SK-N-SH (cell line): ENCODE results near the gene NLRC5.

Experiments
- CHD2 ChIP-seq: fragments of 150-350 bp; IDR thresholded peaks from 2 replicates; pipeline ENCODE4 v1.6.1; 2018; ENCODE audit warnings: low read length; ENCODE audit not compliant: partially characterized antibody
- EZH2phosphoT487 ChIP-seq: fragments of 200-600 bp; sonication (generic); IDR thresholded peaks from 2 replicates; pipeline ENCODE4 v1.6.1; 2017; ENCODE audit warnings: low read depth, mixed run types, mild to moderate bottlenecking, antibody characterized with exemption, moderate library complexity, borderline replicate concordance
- FOXJ3 ChIP-seq: sonication (generic); formaldehyde crosslinking; IDR thresholded peaks from 2 replicates; pipeline ENCODE4 v1.5.1; 2020; ENCODE audit warnings: mild to moderate bottlenecking, missing genetic modification reagents
- JUND ChIP-seq: IDR thresholded peaks from 2 replicates; pipeline ENCODE4 v1.4.0; 2012
- NFIC ChIP-seq: IDR thresholded peaks from 2 replicates; pipeline ENCODE4 v1.4.0; 2012; ENCODE audit warnings: borderline replicate concordance
- NRF1 ChIP-seq: IDR thresholded peaks from 2 replicates; pipeline ENCODE4 v1.6.1; 2012; ENCODE audit warnings: low read depth, mild to moderate bottlenecking, low read length
- POLR2AphosphoS5 ChIP-seq: IDR thresholded peaks from 2 replicates; pipeline ENCODE4 v1.6.1; 2012; ENCODE audit warnings: low read depth, low read length
- RAD21 ChIP-seq: IDR thresholded peaks from 2 replicates; pipeline ENCODE4 v1.6.1; 2012; ENCODE audit warnings: mild to moderate bottlenecking, low read length
- RFX5 ChIP-seq: IDR thresholded peaks from 2 replicates; pipeline ENCODE4 v1.6.1; 2012; ENCODE audit warnings: mild to moderate bottlenecking, improper control_type of control experiment, low read length
- TAF1 ChIP-seq: IDR thresholded peaks from 2 replicates; pipeline ENCODE4 v1.6.1; 2012; ENCODE audit warnings: low read depth, mild to moderate bottlenecking, low read length, moderate library complexity, borderline replicate concordance
- TF ChIP-seq, protein P1 (sequence below): fragments of 200-600 bp; sonication (generic); IDR thresholded peaks from 2 replicates; pipeline ENCODE4 v1.6.1; 2017; ENCODE audit warnings: antibody characterized with exemption, mild to moderate bottlenecking, moderate library complexity
- TF ChIP-seq, protein P2 (sequence below): IDR thresholded peaks from 2 replicates; pipeline ENCODE4 v1.4.0; 2012; ENCODE audit warnings: low read depth
- TF ChIP-seq, protein P3 (sequence below): IDR thresholded peaks from 2 replicates; pipeline ENCODE4 v1.4.0; 2012; ENCODE audit warnings: low read depth, borderline replicate concordance

DNA sequence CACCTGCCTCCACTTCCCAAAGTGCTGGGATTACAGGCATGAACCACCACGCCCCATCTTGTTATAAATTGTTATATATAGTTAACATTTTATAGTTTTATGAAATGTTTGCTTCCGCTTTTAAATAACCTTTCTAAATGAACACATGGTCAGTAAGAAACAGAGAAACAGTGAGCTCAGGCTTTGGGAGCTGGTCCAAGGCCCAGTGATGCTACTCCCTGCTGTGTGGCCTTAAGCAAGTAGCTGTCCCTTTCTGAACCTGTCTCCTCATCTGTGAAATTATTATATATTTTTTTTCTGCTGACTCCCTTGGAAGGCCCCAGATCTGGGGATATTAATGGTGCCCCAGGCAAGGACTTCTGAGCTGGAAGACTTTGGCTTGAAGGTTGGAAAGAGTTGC lies 122.1 kb downstream of the NLRC5 start:
- TF ChIP-seq, protein P1, sequence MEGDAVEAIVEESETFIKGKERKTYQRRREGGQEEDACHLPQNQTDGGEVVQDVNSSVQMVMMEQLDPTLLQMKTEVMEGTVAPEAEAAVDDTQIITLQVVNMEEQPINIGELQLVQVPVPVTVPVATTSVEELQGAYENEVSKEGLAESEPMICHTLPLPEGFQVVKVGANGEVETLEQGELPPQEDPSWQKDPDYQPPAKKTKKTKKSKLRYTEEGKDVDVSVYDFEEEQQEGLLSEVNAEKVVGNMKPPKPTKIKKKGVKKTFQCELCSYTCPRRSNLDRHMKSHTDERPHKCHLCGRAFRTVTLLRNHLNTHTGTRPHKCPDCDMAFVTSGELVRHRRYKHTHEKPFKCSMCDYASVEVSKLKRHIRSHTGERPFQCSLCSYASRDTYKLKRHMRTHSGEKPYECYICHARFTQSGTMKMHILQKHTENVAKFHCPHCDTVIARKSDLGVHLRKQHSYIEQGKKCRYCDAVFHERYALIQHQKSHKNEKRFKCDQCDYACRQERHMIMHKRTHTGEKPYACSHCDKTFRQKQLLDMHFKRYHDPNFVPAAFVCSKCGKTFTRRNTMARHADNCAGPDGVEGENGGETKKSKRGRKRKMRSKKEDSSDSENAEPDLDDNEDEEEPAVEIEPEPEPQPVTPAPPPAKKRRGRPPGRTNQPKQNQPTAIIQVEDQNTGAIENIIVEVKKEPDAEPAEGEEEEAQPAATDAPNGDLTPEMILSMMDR: no peak
- no peak for TF ChIP-seq FOXJ3 (CRISPR knock-in tag)
- TF ChIP-seq POLR2AphosphoS5: no peak
- TF ChIP-seq TAF1: no peak
- TF ChIP-seq EZH2phosphoT487: no peak
- TF ChIP-seq NRF1: no peak
- no peak for TF ChIP-seq CHD2
- TF ChIP-seq JUND: no peak
- TF ChIP-seq, protein P2, sequence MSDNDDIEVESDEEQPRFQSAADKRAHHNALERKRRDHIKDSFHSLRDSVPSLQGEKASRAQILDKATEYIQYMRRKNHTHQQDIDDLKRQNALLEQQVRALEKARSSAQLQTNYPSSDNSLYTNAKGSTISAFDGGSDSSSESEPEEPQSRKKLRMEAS: no peak
- TF ChIP-seq NFIC: no peak
- no peak for TF ChIP-seq RAD21
- TF ChIP-seq, protein P3, sequence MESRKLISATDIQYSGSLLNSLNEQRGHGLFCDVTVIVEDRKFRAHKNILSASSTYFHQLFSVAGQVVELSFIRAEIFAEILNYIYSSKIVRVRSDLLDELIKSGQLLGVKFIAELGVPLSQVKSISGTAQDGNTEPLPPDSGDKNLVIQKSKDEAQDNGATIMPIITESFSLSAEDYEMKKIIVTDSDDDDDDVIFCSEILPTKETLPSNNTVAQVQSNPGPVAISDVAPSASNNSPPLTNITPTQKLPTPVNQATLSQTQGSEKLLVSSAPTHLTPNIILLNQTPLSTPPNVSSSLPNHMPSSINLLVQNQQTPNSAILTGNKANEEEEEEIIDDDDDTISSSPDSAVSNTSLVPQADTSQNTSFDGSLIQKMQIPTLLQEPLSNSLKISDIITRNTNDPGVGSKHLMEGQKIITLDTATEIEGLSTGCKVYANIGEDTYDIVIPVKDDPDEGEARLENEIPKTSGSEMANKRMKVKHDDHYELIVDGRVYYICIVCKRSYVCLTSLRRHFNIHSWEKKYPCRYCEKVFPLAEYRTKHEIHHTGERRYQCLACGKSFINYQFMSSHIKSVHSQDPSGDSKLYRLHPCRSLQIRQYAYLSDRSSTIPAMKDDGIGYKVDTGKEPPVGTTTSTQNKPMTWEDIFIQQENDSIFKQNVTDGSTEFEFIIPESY: no peak
- TF ChIP-seq RFX5: no peak
